GM21528 (cell line): Measurements from ENCODE around the gene LY6G6D.

Experiments
- ATAC-seq: cut with Tn5 transposase; IDR thresholded peaks from one replicate; pipeline ENCODE4 v1.9.1; 2021; ENCODE audit warnings: mild to moderate bottlenecking, moderate library complexity; ENCODE audit not compliant: unreplicated experiment, low FRiP score

The LY6G6D gene

GRCh38 chr6:31761343-31761742, 46.2 kb downstream of the LY6G6D start:
- ATAC-seq, result no peak

- no peak for ATAC-seq
These were observed 47.2 kb downstream of the LY6G6D start, which contains the start of gene SAPCD1 for GRCh38 chr6:31762356-31762755. Gene SAPCD1, plus strand, starts transcription at chr6:31762656. Its CDS starts 399 bp downstream, at chr6:31763055.

DNA sequence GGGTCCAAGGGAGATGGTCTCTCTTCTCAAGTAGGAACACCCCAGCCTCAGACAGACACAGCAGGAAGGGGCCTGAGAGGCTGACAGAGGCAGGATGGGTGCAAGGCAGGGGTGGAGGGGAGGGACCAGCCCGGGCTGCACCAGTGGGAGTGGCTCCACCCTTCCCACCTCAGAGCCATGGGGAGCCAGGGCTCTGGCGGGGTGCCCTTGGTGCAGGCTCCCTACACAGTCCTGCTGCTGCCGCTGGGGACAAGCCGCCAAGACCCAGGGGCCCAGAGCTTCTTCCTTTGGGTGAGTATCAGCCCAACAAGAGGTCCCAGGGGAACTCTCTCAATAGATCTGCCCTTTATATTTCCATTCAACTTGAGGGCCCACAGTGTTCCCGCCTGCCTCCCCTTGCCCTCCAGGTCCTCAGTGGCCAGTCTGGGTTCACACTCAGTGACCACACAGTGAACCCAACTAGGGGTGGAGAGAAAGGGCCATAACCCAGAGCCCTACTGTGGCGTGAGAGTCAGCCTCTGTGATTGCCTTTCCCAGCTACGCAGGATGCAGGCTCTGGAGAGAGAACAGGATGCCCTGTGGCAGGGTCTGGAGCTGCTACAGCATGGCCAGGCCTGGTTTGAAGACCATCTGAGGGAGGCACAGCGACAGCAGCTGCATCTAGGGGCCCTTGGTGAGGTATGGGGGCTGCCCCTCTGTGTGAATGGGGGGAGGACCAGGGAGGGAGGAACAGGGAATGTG, 47.9 kb downstream of the LY6G6D start:
- ATAC-seq, result no peak

- ATAC-seq, result no peak
These were observed 48.4 kb downstream of the LY6G6D start for GRCh38 chr6:31763619-31763940.

GRCh38 chr6:31764198-31764597, 49.0 kb downstream of the LY6G6D start:
- no peak for ATAC-seq

DNA sequence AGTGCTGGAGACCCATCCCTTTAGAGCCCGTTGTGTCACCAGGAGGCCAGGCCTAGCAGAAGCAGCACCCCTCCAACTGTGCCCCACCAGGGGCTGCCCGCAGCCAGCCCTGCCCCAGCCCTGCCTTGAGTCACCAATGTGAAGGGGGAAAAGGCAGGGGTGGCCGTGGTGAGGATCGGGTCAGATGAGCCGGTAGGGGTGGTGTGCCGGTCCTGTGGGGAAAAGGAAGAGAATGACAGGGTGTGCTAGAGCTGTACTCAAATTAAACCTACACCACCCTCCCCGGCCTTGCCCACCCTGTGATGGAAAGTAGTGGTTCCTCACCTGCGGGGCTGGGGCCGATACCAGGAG, 50.4 kb downstream of the LY6G6D start:
- ATAC-seq, result no peak

DNA sequence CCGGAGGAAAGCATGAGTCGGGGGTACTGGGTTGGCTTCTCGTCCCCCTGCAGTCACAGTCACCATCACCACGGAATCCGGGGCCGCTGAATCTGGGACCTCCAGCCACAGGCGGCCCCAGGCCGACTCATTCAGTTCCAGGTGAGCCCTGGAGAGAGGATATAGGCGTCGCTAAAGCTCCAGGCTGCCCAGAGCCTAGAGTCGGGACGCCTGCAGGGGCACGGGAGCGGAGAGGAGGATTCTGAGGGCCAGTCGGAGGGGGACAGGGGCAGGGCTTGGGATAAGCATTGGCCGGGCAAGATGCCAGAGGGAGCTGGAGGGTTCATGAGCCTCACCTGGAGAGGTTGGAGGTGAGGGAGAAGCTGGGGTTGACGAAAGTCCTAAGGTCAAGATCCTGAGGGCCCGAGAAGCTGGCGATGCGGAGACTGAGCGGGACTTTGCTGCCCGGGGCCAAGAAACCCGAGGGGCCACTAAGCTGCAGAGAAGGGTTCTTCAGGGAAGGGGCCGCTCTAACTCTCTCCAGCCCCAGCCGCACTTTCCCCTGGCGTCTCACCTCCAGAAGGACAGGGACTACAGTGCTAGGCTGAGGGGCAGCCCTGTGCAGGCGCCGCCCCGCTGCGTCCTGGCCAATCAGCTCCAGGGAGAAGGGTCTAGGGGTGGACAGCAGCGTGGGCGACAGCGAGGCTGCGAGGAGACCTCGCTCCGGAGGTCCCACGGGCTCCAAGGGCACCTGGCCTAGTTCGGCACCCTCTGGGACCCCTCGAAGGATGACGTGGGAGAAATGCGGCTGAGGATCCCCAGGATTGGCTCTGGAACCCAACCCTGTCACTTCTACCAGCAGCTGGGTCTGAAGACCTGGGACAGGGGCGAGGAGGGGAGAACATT, 51.0 kb downstream of the LY6G6D start:
- ATAC-seq, result no peak

DNA sequence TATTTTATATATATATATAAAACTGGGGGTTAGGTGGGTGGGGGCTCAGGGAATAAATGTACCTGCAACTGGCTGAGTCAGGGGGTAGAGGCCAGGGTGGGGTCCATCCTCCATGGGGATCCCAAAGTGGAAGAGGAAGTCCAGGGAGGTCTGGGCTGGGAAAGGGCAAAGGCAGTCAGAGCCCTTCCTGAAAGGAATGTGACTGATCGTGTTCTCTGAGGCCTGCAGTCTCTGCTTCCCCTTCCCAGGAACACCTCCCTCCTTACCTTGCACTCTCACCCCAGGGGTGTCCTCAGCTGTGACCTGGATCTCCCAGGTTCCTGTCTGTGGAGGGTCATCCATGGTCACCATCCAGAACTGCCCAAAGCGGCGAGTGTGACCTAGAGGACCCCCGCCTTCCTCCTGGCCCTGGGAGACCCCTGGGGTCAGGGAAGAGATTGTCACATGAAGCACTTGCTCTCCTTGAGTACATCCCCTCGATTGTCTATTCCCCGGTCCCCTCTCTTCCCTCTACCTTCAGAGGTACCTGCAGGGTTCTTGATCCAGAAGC, 52.0 kb downstream of the LY6G6D start:
- ATAC-seq, result no peak
